Activated naive CD8-positive, alpha-beta T cell (primary cell): Measurements from ENCODE around the gene PIP4K2A.

Experiments
- H3K27ac Mint-ChIP-seq: one replicate; pipeline ENCODE4 v1.8.0; 2021; ENCODE audit warnings: mixed read lengths
- H3K27me3 Mint-ChIP-seq: one replicate; pipeline ENCODE4 v1.8.0; 2021; ENCODE audit warnings: mixed read lengths
- H3K36me3 Mint-ChIP-seq: one replicate; pipeline ENCODE4 v1.8.0; 2021; ENCODE audit warnings: mixed read lengths
- H3K4me1 Mint-ChIP-seq: one replicate; pipeline ENCODE4 v1.8.0; 2021; ENCODE audit warnings: low read depth, mixed read lengths
- H3K4me3 Mint-ChIP-seq: one replicate; pipeline ENCODE4 v1.8.0; 2021; ENCODE audit warnings: mild to moderate bottlenecking, mixed read lengths
- H3K9me3 Mint-ChIP-seq: one replicate; pipeline ENCODE4 v1.8.0; 2021; ENCODE audit warnings: low read depth, mixed read lengths

PIP4K2A gene

DNA sequence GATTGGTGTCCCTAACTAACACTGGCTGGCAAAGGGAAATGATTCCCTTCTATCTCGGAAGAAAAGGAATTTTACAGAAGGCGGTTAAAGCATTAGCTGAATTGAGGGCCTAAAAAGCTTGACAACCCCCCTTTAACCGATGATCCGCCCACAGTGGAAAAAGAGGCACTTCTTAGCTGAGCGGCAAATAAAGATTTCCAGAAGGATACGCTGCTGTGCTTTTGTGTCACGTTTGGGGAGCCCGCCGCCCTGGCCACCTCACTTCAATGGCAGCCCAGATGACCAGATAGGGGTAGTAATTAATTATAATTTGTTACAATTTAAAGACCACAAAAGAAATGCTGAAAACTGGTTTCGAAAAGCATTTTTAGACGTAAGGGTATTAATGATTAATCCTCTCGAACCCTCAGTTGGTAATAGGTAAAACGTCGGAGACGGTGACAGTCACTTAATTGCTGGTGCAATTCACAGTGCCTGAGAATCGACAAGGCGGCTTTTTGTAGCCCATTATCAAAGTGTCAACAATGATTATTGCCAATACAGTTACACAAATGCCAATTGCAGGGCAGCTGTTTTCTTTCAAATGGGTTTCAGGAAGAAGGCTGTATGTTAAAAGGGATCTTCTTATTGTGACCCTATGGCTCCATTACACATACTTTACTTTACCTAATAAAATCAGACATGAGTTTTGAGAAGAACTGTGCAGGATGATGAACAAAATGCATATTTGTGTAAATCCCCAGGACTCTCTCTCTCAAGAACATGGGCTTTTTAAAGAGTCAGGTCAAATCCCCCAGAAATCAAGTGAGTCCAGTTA is 154.1 kb downstream of the PIP4K2A start:
- no peak overlapping the region for H3K4me3 Mint-ChIP-seq
- no peaks in the 10 kb centered on the region for H3K27me3 Mint-ChIP-seq
- H3K9me3 Mint-ChIP-seq = no peaks in the 10 kb centered on the region
- H3K36me3 Mint-ChIP-seq = peaks cover 6% of the 10 kb centered on the region
- H3K4me1 Mint-ChIP-seq = peaks cover 15% of the 10 kb centered on the region
- peak overlapping the region; percentile 22 for H3K27ac Mint-ChIP-seq

DNA sequence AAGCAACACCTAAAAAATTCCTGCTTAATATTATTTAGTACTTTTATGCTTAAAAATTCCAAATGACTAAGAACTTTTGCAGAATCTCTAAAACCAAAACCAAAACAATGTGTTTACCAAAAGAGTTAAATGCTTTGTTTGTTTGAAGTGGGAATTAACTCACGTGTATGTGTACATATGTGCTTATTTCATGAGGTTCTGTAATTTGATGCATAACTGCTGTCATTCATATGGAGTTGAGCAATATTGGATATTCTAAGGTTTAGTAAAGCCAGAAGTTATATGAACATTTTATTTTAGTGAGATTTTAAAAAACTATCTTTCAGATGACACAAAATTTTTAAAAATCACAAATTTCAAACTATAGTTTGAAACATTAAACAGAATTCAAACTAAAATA is 157.1 kb downstream of the PIP4K2A start:
- H3K36me3 Mint-ChIP-seq = peaks cover 4% of the 10 kb centered on the region

DNA sequence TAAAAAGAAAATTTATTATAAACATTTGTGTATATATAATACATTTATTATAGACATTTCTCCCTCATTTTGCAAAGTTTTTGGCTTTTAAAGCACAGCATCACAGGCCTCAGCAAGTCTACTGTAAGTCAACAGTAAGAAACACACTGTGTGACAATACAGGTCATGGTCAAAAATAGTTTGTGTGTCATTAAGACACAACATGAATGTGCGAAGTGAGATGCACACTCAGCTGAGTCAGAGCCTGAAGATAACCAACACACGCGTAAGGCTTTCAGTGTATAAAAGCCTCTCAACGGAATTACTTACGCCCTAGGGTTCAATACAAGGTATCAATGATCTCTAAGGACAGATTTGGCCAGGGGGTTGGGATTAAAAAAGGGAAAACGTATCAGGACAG is 157.6 kb downstream of the PIP4K2A start:
- no peak overlapping the region for H3K27ac Mint-ChIP-seq
- no peaks in the 10 kb centered on the region for H3K27me3 Mint-ChIP-seq
- peaks cover 4% of the 10 kb centered on the region for H3K36me3 Mint-ChIP-seq
- H3K9me3 Mint-ChIP-seq = no peaks in the 10 kb centered on the region
- peaks cover 4% of the 10 kb centered on the region for H3K4me1 Mint-ChIP-seq
- no peak overlapping the region for H3K4me3 Mint-ChIP-seq

More for the DNA sequence above, 157.1 kb downstream of the PIP4K2A start:
- Mint-ChIP-seq H3K4me1 (no peaks in the 10 kb centered on the region), H3K27ac (peak overlapping the region; percentile 22), H3K9me3 (no peaks in the 10 kb centered on the region), H3K27me3 (no peaks in the 10 kb centered on the region), H3K4me3 (no peak overlapping the region)

DNA sequence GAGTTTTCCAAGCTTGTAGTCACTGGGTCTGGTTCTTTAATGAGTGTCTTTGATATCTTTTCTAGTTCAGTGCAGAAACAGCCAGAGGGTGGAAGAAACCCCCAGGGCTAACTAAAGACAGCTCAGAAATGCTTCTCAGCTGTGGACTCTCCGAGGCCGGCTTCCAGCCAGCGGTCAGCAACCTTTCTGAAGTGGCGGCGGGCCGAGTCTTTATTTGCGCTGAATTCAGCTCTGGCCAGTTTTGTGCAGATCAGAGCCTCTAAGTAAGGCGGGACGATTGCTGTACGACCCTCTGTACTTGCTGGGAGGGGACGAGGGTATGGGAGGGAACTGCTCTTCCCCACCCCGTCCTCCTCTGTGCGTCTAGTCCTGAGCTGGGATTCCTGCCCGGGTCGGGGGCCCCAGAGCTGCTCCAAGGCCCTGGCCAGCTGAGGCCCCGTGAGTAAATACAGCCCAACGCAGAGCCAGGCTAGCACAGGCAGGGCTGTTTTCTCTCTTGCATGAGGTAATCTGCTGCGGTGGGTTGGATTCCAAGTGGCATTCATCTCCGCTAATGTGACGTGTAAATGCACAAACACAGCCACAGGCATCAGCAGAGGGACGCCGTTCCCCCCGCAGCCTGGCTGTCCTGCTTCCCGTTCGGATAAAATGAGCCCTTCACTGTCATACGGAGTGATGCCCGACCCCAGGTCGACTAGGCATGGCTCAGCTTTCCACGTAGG is 159.8 kb downstream of the PIP4K2A start:
- Mint-ChIP-seq H3K36me3 (peaks cover 2% of the 10 kb centered on the region), H3K4me1 (peaks cover 11% of the 10 kb centered on the region), H3K27ac (no peak overlapping the region), H3K27me3 (no peaks in the 10 kb centered on the region), H3K4me3 (no peak overlapping the region), H3K9me3 (no peaks in the 10 kb centered on the region)

DNA sequence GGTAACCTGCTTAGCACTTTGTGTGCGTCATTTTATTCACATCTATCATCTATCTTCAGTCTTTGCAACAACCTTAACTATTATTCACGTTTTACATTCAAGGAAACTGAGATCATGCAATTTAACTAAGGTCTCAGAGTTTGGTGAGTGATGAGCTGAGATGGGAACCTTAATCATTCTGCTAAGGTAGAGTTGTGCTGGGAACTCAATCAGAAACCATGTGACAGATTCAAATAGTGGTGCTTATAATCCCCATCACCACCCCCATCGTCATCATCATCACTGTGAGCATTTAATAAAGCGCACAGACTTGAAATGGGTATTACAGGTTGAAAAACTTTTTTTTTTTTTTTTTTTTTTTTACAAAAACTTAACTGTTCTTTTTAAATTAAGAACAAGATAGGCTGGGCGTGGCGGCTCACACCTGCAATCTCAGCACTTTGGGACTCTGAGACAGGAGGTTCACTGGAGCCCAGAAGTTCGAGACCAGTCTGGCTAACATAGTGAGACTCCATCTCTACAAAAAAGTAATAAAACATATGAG is 160.9 kb downstream of the PIP4K2A start:
- Mint-ChIP-seq H3K9me3 (no peaks in the 10 kb centered on the region), H3K27me3 (no peaks in the 10 kb centered on the region), H3K4me1 (peaks cover 11% of the 10 kb centered on the region), H3K36me3 (peaks cover 2% of the 10 kb centered on the region), H3K27ac (peak overlapping the region; percentile 16), H3K4me3 (no peak overlapping the region)

DNA sequence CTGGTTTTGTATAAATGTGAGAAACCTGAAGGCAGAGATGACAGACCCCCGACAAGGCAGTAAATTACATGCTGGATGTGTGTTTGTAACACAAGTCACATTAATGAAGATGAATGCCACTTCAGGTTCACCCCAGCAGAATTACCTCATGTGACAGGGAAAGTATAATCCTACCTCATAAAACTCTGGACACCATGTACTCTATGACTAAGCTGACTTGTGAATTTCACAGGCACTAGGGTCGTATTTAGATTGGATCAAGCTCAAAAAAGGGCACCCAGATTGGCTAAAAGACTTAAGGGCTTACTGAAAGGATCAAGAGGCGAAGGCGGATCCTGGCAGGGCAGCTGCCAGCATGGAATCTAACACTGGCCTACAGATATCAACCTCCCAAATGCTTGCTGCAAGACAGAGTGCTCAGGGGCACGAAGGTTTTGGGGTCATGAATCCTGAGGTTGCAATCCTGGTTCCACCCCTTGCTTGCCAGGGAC is 161.4 kb downstream of the PIP4K2A start:
- H3K27ac Mint-ChIP-seq = peak overlapping the region; percentile 16

DNA sequence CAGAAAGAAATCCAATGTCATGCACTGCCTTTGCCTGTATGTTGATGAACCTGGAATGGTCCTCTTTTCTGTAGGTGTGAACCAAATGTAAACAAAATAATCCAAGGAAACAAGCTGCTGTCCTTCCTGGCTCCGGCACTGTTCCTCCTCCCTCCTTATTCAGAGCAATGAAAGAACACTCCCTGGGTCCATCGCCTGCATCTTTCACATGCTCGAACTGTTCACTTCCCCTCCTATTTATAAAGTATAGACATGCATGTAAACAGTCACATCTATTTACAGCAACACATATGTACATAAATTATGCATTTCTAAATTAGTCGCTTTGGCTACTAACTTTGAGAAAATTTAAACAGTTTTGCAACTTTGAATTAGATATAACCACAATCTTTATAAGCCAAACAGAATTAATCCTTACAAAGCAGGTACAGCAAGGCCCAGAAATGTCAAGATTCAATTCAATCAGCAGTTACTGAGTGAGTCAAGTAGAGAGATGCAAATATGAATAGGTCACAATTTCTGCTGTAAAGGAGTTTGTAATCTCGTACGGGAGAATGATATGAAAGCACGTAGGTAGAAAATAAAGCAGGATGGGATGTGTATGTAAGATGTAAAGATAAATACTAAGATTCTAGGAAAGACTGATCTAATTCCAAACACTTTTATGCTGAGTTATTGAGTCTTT is 162.6 kb downstream of the PIP4K2A start:
- peaks cover 15% of the 10 kb centered on the region for H3K4me1 Mint-ChIP-seq
- no peaks in the 10 kb centered on the region for H3K9me3 Mint-ChIP-seq
- H3K4me3 Mint-ChIP-seq = no peak overlapping the region
- H3K27ac Mint-ChIP-seq = no peak overlapping the region
- H3K36me3 Mint-ChIP-seq = peaks cover 3% of the 10 kb centered on the region
- no peaks in the 10 kb centered on the region for H3K27me3 Mint-ChIP-seq

More for the DNA sequence above, 161.4 kb downstream of the PIP4K2A start:
- Mint-ChIP-seq H3K27me3 (no peaks in the 10 kb centered on the region), H3K9me3 (no peaks in the 10 kb centered on the region), H3K4me3 (no peak overlapping the region), H3K36me3 (peaks cover 2% of the 10 kb centered on the region), H3K4me1 (peaks cover 11% of the 10 kb centered on the region)

DNA sequence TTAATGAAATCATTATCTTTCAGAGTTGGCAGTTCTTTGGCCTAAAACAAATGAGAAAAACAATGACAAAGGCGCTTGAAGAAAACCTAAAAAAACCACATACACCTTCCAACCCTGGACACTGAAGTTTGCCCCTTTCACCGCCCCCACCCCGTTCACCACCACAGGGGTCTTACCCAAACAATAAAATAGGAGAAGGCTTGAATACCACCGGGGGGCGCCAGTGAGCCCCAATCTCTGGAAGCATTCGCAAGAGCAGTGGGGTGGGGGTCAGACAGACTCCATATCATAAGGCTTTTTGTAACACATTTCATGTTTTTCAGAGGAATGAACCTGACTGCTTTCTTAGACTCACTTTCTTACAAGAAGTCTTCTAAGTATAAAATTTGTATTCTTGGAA is 163.6 kb downstream of the PIP4K2A start:
- Mint-ChIP-seq H3K27ac (peak overlapping the region; percentile 52), H3K36me3 (peaks cover 5% of the 10 kb centered on the region), H3K4me1 (peaks cover 19% of the 10 kb centered on the region), H3K4me3 (no peak overlapping the region), H3K9me3 (no peaks in the 10 kb centered on the region), H3K27me3 (no peaks in the 10 kb centered on the region)

DNA sequence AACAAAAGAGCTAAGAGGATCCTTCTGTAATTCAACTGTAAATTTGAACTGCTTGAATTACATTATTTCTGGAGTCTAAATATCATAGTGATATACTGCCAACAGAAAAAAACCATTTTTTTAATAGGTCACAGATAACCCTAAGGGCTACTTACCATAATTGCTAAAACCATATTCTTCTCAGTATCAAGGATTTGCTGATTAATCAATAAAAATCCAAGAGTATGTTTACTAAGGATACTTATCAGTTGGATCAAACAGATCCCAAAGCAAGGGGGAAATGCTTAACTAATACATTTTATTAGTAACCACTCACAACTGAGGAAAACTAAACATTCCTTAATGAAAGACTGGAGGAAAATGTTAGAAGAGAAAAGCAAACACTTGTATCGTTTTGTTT is 166.0 kb downstream of the PIP4K2A start:
- no peaks in the 10 kb centered on the region for H3K9me3 Mint-ChIP-seq
- H3K27ac Mint-ChIP-seq = no peak overlapping the region
- peaks cover 31% of the 10 kb centered on the region for H3K4me1 Mint-ChIP-seq
- no peak overlapping the region for H3K4me3 Mint-ChIP-seq
- no peaks in the 10 kb centered on the region for H3K27me3 Mint-ChIP-seq
- H3K36me3 Mint-ChIP-seq = peaks cover 8% of the 10 kb centered on the region

DNA sequence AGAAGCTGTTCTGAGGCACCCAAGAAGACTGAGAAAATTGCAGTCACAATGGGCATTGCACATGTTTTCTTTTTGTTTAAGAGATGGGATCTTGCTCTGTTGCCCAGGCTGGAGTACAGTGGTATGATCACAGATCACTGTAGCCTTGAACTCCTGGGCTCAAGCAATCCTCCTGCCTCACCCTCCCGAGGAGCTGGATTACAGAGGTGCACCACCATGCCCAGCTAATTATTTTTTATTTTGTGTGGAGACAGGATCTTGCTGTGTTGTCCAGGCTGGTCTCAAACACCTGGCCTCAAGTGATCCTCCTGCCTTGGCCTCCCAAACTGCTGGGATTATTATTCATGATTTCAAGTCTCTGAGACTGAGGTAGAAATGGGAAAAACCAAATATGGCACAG is 168.7 kb downstream of the PIP4K2A start:
- no peak overlapping the region for H3K4me3 Mint-ChIP-seq
- peaks cover 11% of the 10 kb centered on the region for H3K36me3 Mint-ChIP-seq
- H3K4me1 Mint-ChIP-seq = peaks cover 21% of the 10 kb centered on the region
- no peaks in the 10 kb centered on the region for H3K9me3 Mint-ChIP-seq
- no peaks in the 10 kb centered on the region for H3K27me3 Mint-ChIP-seq
- peak overlapping the region; percentile 58 for H3K27ac Mint-ChIP-seq

DNA sequence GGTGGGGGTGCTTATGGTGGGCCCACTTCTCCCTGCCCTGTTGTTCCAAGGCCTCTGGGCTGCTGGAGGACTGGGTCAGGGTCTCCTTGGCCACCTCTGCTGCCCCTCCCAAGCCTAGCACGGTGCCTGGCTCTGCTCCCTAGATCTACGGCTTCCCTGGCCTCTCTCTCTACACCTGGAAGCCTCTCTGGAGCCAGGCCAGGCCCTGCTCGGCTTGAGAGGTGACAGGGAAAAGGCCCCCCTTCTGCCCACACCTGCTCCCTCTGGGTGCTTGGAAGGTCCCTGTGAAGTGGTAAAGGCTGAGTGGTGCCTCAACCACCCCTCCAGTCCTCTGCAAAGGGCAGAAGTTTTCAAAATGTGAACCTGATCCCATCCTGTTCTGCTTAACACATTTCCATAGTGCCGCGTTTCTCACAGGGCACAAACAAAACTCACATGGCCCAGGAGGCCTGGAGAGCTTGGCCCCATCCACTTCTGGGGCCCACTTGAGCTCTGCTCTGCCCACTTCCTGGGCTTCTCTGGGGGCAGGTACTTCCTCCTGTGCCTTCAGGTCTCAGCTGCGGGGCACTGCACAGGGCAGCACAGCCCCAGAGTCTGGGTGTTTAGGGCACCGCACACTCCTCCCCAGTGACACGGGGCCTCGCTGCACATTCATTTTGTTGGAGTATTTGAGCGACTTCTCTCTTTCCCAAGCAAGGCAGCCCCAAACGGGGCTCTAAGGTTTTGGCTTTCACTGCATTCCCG is 169.9 kb downstream of the PIP4K2A start:
- Mint-ChIP-seq H3K36me3 (peaks cover 14% of the 10 kb centered on the region), H3K4me1 (peaks cover 20% of the 10 kb centered on the region), H3K4me3 (no peak overlapping the region), H3K27me3 (no peaks in the 10 kb centered on the region), H3K27ac (peak overlapping the region; percentile 90), H3K9me3 (no peaks in the 10 kb centered on the region)

DNA sequence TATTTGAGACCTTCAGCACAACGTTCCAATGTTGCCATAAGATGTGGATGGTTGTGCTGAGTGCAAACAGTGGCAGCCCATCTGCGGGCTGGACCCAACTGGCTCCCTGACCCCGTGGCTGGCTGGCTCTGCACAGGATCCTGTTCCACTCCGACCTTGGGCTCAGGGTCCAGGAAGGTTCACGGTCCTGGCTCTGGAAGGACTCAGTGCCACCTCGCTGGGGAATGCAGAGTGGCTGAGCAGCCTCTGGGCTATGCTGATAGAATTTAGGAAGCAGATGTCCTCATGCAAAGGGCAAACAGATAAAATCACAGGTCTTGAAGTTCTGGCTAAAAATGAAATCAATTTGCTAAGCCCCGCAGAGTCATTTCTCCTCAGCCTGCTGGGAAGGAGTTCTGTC is 171.6 kb downstream of the PIP4K2A start:
- Mint-ChIP-seq H3K4me1 (peaks cover 20% of the 10 kb centered on the region), H3K4me3 (no peak overlapping the region), H3K9me3 (no peaks in the 10 kb centered on the region), H3K27ac (peak overlapping the region; percentile 61), H3K36me3 (peaks cover 18% of the 10 kb centered on the region), H3K27me3 (no peaks in the 10 kb centered on the region)

DNA sequence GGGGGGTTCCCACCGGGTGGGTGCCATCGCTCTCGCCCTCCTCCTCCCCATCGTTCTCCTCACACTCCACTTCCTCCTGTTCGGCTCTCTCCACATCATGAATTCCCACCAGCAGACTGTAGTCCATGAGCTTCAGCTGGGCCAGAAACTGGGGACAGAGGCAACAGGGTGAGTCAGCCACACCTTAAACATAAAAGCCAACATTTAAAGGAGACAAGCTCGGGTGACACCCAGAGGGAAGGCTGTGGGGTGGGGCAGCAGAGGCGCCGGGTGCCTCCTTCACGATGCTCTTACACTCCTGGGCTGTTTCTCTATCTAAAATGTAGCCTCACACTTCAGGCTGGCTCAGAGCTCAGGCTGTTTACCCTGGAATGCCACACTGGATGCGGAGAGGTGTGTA is 172.5 kb downstream of the PIP4K2A start:
- Mint-ChIP-seq H3K4me3 (no peak overlapping the region), H3K27ac (peak overlapping the region; percentile 41), H3K36me3 (peaks cover 21% of the 10 kb centered on the region), H3K9me3 (no peaks in the 10 kb centered on the region), H3K27me3 (no peaks in the 10 kb centered on the region), H3K4me1 (peaks cover 17% of the 10 kb centered on the region)

DNA sequence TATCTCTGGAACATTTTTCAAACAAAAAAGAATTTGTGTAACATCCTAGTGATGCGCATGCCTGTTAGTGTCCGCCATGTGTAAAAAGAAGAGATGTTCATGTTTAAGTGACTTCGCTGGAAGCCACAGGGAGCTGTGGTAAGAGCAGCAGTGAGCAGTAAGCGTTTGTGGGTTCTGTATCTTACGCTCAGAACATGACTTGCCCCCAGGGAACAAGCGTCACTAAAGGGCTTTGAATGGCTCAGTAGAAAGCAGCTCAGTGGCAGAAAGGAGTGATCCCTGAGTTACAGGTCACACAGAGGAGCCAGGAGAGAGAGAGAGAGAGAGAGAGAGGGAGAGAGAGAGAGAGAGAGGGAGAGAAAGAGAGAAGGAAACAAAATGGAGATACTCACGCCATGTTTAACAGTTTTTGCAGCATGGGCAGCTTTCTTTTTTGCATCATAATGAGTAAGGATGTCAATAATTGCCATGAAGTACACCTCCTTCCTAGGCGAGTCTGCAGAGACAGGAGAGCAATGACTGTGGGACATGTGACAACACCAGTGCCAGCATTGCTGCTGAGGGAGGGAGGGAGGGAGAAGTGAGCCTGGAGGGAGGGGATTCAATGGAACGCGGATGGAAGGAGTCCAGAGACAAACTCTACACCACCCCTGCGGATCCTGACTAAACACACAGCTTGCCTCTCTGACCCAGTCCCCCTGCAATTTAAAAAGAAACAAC is 174.6 kb downstream of the PIP4K2A start:
- H3K4me3 Mint-ChIP-seq = no peak overlapping the region
- H3K27ac Mint-ChIP-seq = peak overlapping the region; percentile 59
- H3K9me3 Mint-ChIP-seq = no peaks in the 10 kb centered on the region
- no peaks in the 10 kb centered on the region for H3K27me3 Mint-ChIP-seq
- peaks cover 7% of the 10 kb centered on the region for H3K4me1 Mint-ChIP-seq
- H3K36me3 Mint-ChIP-seq = peaks cover 26% of the 10 kb centered on the region
